ENCODE measurements around the gene VPS36. TPM values are rescaled to one million over a fixed set of nuclear protein-coding genes. Genes with fewer than 3 reads are reported as not detected.
"Not testable (repeated sequence)": the region's sequence is repeated elsewhere in the genome, so short reads cannot be mapped to it uniquely, and the experiment has no call there.

The VPS36 gene
- total RNA-seq (2014; rRNA removed; shearing (Covaris generic)), result 30.6 and 32.8 TPM in 2 replicates

- DNase-seq (ENCODE audit: low spot score), result peak; percentile 99
Observed at GRCh38 chr13:52450012-52450792, at the start of gene VPS36. VPS36 (minus strand) TSS chr13:52450634; CDS start chr13:52450594, 40 bp downstream.

GRCh38 chr13:52497979-52498378, 47.5 kb upstream of the VPS36 start:
- DNase-seq (ENCODE audit: low spot score), result not testable (repeated sequence)

- not testable (repeated sequence) for DNase-seq (ENCODE audit: low spot score)
Observed at GRCh38 chr13:52494241-52494640, 43.8 kb upstream of the VPS36 start.

GRCh38 chr13:52491015-52491414, 40.6 kb upstream of the VPS36 start:
- DNase-seq (ENCODE audit: low spot score), result not testable (repeated sequence)

- DNase-seq (ENCODE audit: low spot score), result not testable (repeated sequence)
Observed at GRCh38 chr13:52488763-52489162, 38.3 kb upstream of the VPS36 start.

GRCh38 chr13:52487078-52487477, 36.6 kb upstream of the VPS36 start:
- not testable (repeated sequence) for DNase-seq (ENCODE audit: low spot score)

GRCh38 chr13:52480677-52481428, 30.4 kb upstream of the VPS36 start:
- DNase-seq (ENCODE audit: low spot score), result not testable (repeated sequence)

GRCh38 chr13:52468487-52468886, 18.1 kb upstream of the VPS36 start:
- DNase-seq (ENCODE audit: low spot score), result not testable (repeated sequence)

- DNase-seq (ENCODE audit: low spot score), result no peak
Observed at GRCh38 chr13:52463526-52463925, 13.1 kb upstream of the VPS36 start.

GRCh38 chr13:52461265-52461664, 10.8 kb upstream of the VPS36 start:
- DNase-seq (ENCODE audit: low spot score), result no peak

- DNase-seq (ENCODE audit: low spot score), result no peak
Observed at GRCh38 chr13:52459668-52460067, 9.2 kb upstream of the VPS36 start.

GRCh38 chr13:52455677-52456041, 5.2 kb upstream of the VPS36 start:
- peak; percentile 83 for DNase-seq (ENCODE audit: low spot score)

GRCh38 chr13:52454820-52455676, 4.6 kb upstream of the VPS36 start, which contains the start of gene CKAP2:
CKAP2 (plus strand) TSS chr13:52455478; CDS start chr13:52455557, 79 bp downstream.
- DNase-seq (ENCODE audit: low spot score), result peak; percentile 99

- peak; percentile 47 for DNase-seq (ENCODE audit: low spot score)
Observed at GRCh38 chr13:52454459-52454819, 4.0 kb upstream of the VPS36 start.

GRCh38 chr13:52452470-52452869, 2.0 kb upstream of the VPS36 start:
- no peak for DNase-seq (ENCODE audit: low spot score)

GRCh38 chr13:52451135-52451804, 836 bp upstream of the VPS36 start:
- DNase-seq (ENCODE audit: low spot score), result no peak

- no peak for DNase-seq (ENCODE audit: low spot score)
Observed at GRCh38 chr13:52450793-52451116, 321 bp upstream of the VPS36 start.

GRCh38 chr13:52449331-52450011, 963 bp downstream of the VPS36 start:
- no peak for DNase-seq (ENCODE audit: low spot score)

- DNase-seq (ENCODE audit: low spot score), result no peak
Observed at GRCh38 chr13:52447815-52448552, 2.5 kb downstream of the VPS36 start.

GRCh38 chr13:52447354-52447753, 3.1 kb downstream of the VPS36 start:
- DNase-seq (ENCODE audit: low spot score), result no peak
